ENCODE data around the gene VTCN1.
"Not testable (repeated sequence)": the region's sequence is repeated elsewhere in the genome, so short reads cannot be mapped to it uniquely, and the experiment has no call there.

VTCN1 gene, protein sequence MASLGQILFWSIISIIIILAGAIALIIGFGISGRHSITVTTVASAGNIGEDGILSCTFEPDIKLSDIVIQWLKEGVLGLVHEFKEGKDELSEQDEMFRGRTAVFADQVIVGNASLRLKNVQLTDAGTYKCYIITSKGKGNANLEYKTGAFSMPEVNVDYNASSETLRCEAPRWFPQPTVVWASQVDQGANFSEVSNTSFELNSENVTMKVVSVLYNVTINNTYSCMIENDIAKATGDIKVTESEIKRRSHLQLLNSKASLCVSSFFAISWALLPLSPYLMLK

DNA sequence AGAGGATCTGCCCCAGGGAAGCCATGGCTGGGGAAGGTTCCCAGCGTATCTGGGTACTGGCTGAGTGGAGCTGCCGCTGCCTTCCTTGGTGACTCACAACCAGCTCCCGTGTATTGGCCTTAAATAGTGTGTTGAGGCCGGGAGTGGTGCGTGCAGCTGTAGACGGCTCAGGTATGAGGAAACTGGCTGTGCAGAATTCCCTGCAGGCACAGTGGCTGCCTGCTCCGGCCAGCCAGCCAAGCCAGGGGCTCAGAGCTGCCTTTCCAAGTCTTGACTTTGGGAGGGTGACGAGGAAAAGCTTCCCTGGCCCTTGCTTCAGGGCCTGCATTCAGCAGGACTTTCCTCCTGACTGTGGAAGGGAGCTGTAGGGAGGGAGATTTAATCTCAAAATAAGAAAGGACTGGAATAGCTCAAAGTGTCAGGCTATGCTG lies at the start of gene VTCN1:
VTCN1 (minus strand) TSS at position 97 of the 431 bp plus-strand sequence; CDS start at position 25, 72 bp downstream.
- no peak for DNase-seq

DNA sequence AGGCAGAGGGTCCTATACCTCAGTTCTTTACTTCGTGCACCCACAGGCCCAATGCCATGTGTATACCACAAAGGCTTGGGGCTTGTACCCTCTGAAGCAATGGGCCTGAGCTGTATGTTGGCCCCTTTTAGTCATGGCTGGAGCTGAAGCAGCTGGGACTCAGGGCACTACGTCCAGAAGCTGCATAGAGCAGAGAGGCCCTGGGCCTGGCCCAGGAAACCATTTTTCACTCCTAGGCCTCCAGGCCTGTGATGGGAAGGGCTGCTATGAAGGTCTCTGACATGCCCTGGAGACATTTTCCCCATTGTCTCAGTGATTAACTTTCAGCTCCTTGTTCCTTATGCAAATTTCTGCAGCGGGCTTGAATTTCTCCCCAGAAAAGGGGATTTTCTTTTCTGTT lies 48.1 kb upstream of the VTCN1 start:
- no peak for DNase-seq

DNA sequence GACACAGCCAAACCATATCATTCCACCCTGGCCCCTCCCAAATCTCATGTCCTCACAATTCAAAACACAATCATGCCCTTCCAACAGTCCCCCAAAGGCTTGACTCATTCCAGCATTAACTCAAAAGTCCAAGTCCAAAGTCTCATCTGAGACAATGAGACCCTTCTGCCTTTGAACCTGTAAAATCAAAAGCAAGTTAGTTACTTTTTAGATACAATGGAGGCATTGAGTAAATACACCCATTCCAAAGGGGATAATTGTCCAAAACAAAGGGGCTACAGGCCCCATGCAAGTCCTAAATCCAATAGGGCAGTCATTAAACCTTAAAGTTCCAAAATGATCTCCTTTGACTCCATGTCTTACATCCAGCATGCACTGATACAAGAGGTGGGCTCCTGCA lies 47.3 kb upstream of the VTCN1 start:
- DNase-seq = not testable (repeated sequence)

DNA sequence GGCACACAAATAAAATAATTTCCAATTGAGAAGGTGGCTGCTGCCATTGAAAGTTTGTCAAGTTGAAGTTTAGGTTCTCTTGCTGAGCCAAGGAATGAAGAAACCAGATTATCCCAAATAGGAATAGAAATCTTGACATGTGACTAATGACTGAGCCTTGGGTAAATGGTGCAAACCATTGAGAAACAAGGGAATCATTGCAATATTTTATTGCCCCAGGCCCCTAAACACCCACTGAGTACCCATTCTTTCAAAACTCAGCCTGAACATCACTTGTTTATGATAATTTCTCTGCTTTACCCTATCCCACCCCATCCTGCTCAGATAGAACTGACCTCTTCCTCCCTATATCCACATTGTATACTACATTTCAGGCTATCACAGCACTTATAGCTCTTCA lies 46.6 kb upstream of the VTCN1 start:
- no peak for DNase-seq

DNA sequence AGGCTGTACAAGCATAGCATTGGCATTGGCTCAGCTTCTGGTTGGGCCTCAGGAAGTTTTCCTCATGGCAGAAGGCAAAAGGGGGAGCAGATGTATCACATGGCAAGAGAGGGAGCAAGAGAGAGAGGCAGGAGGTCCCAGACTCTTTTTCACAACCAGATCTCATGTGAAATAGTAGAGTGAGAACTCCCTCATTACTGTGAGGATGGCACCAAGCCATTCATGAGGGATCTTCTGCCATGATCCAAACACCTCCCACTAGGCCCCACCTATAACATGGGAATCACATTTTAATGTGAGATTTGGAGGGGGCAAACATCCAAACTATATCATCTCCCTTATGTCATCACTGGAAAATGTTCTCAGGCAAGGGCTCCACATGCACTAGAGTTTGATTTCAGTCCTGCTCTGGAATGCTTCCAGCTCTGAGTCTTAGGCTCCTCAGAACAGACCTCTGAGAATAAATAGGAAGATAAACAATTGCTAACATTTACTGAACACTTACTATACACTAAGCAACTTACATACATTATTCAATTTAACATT lies 39.4 kb upstream of the VTCN1 start:
- DNase-seq = no peak

DNA sequence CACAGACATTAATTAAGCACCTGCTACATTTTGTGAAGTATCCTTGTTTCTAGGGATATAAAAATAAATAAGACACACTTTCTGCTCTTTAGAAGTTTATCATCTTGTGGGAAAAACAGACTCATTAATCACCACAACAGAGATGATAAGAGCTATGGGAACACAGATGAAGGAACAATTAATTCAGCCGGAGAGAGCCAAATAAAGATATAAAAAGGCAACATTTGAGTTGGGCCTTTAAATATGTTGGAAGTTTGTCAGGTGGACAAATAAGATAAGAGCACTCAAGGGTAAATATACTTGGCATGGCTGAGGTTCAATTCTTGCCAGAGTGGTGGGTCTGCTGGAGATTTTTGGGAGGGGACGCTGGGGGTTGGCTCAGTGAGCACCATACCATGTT lies 34.2 kb upstream of the VTCN1 start:
- no peak for DNase-seq

DNA sequence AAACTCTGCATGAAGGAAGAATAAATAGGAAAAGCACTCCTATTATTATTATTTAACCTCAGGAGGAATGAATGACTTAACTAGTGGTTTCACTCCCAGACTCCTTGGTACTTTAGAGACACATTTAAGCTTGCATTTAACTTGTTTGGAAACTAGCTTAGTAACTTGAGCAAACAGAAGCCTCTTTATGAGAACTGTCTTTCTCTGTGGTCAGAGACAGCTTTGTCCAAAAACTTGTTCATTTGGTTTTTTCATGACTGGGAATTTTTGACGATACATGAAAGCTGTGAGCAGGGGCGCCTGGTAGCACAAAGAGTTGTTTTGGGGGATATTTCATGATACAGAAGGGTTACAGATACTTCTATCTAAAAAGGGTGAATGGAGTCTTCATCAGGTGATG lies 33.6 kb upstream of the VTCN1 start:
- DNase-seq = no peak

DNA sequence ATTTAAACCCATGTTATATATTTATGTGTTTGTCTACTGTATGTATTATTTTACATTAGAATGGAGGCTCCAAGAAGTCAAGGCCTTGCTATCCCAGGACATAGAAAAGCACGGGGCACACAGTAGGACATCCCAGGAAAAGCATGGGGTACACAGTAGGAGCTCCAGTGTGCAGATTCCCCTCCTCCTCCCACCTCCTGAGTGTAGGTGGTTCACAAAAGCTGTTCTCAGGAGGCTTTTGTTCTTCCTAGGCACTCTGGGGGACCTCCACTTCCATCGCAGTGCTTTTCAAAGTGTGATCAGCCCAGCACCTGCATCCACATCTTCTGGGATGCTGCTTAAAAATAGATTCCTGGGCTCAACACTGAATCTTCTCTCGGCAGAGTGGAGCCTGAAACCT lies 30.8 kb upstream of the VTCN1 start:
- no peak for DNase-seq

DNA sequence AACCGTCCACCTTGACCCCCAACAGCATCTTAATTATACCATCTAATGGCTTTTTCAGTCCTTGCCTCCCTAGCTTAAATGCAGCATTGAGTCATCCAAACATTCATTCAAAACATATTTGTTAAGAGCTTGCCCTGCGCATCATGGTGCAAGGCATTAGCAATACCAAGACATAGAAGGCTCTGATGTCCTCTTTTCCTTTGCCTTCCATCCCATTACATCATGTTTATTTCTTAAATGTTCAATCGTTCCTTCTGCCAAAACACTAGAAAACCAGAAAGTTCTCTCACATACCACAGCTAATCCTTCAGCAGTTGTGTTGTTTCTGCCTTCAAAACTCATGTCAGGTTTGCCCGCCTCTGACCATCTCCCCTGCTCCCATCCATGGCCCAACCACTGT lies 29.8 kb upstream of the VTCN1 start:
- no peak for DNase-seq

DNA sequence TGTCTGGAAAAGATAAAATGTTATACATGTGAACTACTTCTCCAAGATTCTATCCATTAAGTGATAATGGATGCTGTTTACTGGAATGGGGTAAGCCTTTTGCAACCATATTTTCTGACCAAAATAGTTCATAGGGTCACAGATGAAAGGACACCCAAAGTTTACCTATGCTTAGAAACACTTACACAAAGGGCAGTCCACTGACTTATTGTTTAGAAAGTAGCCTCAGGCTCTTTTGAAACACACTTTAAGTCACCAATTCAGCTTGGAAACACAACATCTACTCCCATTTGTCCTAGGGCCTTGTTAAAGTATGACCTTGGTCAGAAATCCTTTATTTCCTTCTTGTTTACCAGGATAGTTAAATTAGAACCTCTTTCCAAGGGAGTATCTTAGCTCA lies 28.7 kb upstream of the VTCN1 start:
- no peak for DNase-seq

DNA sequence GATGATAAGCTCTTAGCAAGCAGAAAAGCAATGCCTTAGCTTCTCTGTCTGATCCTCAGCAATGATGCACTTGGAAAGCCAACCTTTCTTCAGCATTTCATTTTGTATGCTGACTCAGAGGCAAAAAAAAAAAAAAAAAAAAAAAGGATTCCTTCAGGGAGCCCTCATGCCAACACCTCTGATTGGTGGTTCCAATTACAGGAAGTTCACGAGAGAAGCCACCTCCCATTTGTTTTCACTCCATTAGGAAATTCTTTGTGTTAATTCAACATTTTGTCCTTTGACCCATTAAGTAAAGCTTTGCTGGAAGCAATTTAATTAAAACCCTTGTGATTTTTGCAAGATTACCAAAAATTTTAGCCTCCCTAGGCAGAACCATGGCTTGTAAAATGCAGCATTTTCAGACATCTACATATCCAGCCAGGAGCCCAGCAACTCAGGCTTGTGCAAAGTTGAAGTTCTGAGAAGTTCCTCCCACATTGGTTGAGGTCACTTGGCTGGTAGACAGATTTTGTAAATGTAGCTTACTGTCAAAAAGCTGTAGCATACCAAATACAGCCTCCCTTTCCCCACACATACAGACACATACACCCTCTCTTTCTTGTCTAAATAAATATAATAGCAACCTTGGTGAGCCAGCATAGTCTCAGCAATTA lies 27.1 kb upstream of the VTCN1 start:
- no peak for DNase-seq

DNA sequence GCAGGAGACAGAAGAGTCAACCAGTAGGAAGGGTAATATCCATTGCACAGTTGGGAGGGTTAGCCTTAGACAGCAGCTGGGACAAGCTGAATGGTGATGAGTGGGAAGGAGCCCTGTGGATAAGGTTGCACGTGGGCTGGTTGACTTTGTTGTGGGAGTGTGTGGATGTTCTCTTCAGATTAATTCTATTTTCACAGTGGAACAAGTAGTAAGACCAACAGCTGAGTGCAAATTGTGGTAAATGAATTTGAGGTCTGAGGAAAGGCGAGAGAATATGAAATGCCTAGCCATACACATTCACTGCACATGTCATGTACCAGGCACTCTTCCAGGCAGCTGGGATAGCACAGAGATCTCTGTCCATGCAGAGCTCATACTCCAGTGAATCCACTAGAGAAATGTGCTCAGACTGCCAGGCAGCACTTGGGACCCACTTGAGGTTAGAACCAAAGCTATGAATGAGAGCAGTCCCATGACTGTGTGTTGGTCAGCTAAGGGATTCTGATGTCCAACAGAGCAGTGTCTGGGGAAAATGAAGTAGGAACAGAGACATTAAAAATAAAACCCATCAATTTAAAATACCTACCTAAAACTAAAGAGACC lies 25.2 kb upstream of the VTCN1 start:
- no peak for DNase-seq

DNA sequence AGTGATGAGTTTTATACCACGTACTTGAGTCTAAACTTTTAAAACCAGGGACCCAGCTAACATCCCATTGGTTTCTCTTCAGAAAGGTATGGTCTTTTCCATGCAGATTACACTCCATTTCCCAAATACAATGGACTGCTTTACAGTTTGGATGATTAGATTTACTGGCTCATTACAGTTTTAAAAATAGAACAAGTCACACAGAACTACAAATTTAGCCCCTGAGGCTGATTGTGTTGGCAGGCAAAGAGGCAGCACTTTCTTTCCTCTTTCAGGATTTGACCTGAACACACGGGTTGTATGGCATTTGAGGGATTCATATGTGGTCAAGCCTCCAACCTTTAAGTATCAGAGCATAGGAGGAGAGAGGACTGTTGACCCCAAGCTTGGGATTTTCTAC lies 21.8 kb upstream of the VTCN1 start:
- DNase-seq = no peak

DNA sequence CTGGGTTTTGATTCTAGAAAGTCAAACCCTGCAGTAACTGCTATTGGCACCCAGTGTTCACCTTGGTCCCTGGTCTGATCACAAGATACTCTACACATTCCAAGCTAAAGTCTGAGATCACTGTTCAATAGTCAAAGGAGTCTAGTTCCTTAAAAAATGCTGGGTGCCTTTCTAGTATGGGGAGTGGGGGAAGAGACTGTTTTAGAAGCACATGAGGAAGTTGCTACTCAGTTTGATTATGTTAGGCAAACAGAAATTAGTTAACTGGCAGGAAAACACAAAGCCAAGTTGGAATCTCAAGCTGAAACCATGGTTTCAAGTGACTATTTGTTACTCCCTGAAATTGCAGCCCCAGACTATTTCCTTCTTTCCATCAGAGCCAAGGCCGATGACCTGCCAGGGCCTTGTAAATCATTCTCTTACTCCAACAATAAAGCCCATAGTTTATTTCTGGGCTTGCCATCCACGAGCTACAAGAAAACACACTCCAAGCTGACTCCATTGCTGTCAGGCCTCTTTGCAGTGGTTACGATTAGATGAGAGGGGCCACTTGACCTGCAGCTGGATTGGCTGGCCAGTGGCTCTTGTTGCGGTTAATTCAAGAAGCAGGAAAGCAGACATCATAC lies 21.1 kb upstream of the VTCN1 start:
- no peak for DNase-seq

DNA sequence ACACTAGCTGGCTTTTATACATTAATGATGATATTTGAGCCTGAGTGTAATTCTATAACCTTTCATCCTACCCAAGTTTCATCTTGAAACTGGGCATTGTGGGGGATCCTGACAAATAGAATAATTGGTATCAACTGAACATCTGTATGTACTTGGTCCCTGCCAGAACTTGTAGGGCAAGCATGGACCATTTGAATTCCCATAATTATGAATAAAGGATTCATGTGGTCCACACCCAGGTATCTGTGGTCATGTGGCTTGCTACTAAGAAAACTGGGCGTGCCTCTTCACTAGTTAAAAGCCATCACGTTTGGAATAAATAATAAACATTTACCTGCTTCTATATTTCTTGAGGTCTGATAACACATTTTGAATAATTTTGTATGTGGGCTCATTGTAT lies 20.6 kb upstream of the VTCN1 start:
- no peak for DNase-seq

DNA sequence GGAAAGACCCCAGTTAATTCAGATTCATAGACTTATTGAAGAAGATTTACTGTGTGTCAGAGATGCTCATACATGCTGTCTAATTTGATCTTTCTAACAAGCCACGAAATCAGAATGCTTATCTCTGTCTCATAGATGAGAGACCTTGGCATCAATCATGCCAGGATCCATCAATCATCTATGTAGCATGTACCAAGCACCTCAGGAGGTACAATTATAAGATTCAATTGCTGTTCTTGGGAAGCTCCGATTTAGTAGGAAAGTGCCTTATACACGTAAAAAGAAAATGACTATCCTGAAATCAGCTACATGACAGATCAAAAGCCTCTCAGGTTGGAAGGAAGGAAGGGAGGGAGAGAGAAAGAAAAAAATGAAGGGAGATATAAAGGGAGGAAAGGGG lies 18.5 kb upstream of the VTCN1 start:
- DNase-seq = no peak

DNA sequence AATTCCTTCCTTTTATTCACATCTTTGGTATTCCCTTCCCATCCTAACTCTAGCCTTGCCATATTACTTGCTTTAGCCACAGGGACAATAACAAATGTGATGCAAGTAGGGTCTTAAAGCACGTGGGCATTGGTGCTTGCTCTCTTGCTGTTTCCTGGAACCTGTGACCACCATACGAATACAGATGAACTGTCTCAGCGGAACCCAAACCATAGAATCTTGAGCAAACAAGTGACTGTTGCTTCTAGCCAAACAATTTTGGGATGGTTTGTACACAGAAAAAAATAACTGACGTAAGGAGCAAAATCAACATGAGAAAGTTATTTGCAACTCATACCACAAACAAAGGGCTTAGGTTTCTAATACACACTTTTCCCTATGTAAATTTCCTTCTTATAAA lies 15.2 kb upstream of the VTCN1 start:
- no peak for DNase-seq

DNA sequence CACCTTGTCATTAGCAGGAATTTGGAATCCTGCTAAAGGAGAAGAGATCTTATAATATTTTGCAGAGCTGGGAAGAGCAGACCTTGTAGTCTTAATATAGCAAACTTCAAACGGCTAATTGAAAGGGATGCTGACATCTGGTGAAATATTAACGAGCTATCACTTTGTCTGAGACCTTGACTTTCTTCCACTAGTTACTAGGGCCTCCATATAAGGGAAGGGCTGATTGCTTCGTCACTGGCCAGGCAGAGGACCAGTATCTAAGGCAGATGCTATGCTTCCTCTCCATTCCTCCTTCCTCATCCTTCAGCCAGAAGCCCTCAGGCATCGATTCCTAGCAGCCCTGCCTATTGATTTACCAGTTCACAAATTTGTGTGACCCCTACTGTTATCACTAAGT lies 6.0 kb upstream of the VTCN1 start:
- no peak for DNase-seq

DNA sequence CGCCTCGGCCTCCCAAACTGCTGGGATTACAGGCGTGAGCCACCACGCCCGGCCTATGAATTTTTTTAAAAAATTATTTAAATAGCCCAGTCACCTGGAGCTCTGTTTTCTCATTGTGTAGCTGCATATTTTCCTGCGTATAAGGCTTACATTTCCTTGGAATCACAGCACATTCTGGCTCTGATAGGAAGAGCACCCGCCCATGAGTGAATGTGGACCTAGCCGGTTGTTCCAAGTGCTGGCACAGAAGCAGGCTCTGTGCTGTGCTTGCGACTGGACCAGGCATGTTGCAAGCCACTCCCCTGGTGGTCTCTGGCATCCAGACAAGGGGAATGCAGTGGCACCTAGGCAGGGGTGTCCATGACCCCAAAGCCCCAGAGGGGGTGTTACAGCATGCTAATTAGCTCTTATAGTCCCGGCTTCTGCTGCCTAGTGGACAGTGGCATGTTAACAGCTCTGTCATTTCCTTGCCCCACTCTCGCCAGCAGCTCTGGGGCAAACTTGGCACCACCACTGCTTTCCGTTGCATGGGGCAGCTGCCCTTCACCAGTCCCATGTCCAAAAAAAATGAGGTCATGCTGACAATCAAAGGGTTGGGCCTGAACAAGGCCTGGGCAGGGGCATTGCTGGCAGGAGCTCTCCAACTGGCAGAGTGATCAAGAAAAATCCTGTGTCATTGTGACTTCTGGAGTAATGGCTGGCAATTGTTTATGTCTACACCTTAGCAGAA lies 5.2 kb upstream of the VTCN1 start:
- no peak for DNase-seq

DNA sequence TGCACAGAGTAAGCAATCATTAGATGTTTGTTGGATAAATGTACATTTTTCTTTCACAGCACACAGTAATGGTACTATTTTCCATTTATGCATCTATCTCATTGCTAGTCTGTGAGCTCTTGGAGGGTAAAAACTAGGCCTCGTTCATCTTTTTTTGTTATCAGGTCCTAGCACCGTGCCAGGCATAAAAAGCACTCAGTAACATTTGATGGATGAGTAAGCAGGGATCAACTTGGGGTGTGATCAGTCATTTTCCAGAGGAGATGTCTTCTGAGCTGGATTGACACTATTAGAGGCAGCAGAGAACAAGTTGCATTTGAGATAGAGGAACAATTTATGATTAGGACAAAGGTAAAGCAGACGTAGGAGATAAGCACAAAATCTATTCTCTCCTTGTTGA lies 4.3 kb upstream of the VTCN1 start:
- DNase-seq = no peak

DNA sequence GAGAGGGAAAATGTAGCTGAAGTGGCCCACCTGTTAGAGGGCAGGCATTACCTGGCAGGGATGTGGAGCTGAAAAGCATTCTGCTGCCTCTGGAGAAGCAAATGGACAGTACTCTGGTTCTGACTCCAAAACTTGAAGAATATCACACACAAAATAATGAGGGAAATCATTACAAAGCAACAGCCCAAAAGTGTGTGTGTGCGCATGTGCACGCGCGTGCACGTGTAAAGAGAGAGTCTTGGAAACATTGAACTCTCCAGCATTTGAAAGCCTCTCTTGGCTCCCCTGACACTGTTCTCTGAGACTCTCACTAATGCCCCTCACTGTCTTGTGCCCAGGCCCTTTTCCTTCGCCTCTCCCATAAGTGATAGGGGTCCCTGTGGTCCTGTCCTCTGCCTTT lies 2.3 kb upstream of the VTCN1 start:
- no peak for DNase-seq

DNA sequence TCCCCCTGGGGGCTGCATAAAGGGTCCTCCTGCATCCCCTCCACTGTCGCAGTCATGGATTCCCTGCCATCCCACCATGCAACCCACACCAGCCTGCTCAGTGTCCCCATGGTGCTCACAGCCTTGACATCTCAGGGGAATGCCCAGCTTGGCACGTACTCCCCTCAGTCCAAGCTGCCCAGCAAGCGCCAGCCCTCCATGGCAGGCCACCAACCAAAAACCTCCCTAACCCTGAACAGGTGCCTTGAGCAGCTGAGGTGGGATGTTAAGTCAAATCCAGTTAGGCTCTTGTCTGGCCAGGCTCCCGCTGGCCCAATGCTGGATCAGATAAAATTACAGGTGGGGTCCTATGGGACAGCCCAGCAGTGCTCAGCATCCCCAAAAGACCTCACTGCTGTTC lies 341 bp downstream of the VTCN1 start:
- DNase-seq = no peak

DNA sequence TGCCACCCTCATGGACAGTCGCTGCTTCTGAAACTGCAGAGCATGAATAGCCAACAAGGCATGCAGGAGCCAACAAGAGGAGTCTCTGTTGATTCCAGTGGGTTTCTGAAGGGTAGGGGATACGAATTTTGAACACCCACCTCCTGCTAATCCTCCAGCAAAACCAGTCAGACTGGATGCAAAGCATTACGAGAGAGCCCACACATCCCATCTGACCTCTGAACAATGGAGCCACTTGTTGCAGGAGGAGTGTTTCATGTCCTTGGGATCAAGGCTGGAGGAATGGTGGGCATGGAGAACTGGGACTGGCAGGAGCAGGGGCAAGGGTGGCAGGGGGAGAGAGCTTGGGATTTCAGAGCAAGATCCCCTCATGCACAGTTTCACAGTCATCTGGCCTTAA lies 1.6 kb downstream of the VTCN1 start:
- peak; percentile 61 to 64 for DNase-seq
